HG03139 (cell line): ENCODE data around the gene ESRRG.

Source experiments
- ATAC-seq: cut with Tn5 transposase; IDR thresholded peaks from one replicate; pipeline ENCODE4 v1.9.1; 2021; ENCODE audit not compliant: unreplicated experiment

ESRRG gene

DNA sequence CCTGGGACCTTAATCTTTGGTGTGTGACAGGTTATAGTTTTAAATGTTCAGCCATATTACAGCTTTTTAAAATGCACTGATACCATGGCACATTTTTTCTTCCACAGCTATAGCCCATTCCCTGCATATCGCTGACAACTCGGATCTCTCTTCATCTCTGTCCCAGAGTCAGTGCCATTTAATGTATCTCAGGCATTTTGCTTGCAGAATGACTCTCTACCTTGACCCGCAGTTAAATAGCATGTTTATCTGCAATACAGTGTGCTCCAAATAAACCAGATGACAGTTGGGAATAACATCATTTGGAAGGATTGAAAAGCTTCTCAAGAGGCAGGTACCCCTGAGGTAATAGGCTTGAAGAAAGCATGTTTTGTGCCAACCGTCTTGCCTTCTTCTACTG is 200.2 kb downstream of the ESRRG start:
- no peak for ATAC-seq

DNA sequence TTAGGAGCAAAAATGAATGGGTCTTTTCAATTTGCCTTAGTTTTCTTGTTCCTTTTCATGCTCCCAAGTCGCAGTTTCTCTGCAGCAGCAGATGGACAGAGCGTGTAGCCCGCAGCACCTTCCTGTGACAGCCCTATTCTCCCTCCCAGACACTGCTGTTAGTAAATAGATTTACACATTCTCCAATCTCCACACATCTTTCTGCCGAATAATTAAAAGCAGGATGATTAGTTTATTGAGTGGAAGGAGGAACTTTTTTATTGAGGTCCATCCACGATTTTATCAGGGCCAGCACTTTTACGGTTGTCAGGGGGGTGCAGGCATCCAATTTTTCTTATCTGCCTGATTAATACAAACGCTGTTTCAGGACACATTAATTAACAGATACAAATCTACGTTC is 201.8 kb downstream of the ESRRG start:
- no peak for ATAC-seq

DNA sequence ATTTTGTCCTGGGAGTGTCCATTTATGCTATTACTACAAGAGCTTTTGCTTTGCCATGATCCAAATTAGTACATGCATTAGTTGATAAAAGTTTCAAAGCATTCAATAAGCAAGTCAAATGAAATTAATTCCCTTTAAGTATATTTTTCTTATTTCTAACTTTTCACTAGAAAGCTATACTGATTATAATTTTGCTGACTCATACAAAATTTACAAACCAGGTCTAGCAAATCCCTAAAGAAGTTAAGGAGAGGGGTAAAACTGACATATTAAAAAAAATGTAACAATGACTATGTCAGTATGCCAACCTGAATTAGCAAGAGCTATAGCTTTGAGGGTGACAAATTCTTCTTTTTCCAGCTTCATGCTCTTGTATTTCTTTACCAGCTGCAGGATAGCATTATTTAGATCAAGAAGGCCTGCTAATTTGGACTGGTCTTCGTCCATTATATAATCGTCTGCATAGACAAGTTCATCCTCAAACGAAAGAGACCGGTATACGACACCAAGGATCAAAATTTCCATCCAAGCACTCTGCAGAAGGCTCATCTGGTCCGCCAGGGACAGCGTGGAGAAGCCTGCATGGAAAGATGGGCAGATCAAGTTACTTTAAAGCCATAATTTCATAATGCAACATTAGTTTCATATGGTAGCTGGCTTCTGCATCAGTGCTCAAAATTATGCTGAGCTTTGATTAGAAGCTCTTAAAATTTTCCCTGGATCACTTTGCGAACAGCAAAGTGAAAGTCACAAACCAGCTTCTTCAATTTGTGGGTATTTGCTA is 204.2 kb downstream of the ESRRG start:
- no peak for ATAC-seq

DNA sequence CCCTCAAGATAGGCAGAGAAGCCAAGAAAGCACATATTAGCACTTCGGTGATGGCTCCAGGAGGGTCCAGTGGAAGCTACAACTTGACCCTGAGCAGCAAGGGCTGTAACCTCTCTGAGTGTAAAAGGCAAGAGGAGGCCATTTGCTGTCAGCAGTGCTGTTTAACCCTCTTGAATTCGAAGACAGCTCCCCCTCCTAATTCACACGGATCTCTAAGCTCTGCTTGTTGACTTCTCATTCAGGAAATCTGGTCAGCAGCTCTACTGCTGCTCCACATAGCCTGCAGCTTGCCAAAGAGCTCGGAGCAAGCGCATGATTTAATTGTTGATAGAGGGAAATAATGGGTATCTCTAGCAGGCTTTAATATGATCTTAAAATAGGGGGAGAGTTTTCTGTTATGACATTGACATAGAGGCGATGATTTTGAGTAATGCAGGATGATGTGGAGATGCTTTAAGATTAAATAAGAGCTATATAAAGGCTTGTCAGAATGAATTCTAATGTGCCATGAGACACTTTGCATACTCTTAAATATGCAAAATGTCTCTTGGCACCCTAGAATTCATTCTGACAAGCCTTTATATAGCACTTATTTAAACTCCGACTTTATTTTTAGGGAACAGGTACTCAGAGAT is 220.6 kb downstream of the ESRRG start:
- ATAC-seq, result no peak

- no peak for ATAC-seq
These were observed 222.8 kb downstream of the ESRRG start for GRCh38 chr1:216500273-216500967.

DNA sequence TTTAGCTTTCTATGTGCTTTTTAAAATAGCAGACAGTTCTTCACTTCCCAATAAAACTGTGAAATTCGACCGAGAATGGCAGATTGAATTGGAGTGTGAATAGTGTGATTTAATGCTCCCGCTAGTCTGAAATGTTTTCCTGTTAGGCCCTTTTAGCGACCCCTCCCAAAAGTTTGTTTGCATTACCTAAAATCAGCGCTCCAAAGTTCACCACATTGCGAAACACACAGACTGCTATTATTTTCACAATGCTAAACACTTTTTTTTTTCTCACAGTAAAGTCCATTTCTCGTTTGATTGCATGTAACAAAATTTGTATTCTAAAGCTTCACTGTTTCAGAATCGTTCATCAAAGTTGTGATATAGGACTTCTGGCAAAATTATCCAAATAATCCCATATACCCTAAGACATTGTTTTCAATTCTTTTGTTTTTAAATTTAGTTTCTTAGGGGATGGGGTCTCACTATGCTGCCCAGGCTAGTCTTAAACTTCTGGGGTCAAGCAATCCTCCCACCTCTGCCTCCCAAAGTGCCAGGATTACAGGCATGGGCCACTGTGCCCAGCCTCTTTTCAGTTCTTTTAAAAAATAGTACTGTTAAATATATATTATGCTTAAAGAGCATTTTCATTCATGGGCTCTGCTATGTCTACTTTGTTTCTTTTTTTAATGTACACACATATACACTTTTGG is 223.5 kb downstream of the ESRRG start:
- ATAC-seq, result no peak

- ATAC-seq, result no peak
These were observed 225.0 kb downstream of the ESRRG start for GRCh38 chr1:216498277-216498676.

DNA sequence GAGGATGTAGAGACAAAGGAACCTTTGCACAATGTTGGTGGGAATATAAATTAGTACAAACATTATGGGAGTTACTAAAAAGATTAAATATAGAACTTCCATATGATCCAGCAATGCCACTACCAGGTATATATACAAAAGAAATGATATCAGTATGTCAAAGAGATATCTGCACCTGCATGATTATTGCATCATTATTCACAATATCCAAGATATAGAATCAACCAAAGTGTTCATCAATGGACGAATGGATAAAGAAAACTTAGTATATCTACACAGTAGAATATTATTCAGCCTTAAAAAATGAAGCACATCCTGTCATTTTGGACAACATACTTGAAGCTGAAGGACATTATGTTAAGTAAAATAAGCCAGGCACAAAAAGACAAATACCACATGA is 238.2 kb downstream of the ESRRG start:
- no peak for ATAC-seq

GRCh38 chr1:216483672-216484401 is 239.4 kb downstream of the ESRRG start:
- ATAC-seq, result no peak

GRCh38 chr1:216482620-216483019 is 240.6 kb downstream of the ESRRG start:
- no peak for ATAC-seq

GRCh38 chr1:216478238-216478637 is 245.0 kb downstream of the ESRRG start:
- ATAC-seq, result no peak

DNA sequence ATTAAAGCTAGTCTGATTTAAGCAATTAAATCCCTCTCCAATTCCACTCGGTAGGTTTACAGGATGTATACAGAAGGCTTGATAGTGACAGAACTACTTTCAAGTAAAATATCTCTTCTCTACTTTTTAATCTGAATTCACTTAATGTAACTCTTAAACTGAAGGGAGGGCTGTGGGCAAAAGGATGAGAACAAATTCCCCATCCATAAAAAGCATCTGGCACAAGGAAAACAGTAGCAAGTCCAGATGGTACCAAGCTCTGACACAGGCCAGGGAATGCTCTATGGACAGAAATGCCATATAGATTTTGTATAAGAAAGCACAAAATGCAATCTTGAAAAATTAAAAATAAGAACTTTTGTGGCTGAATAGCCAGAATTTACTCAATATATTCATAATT is 246.9 kb downstream of the ESRRG start:
- no peak for ATAC-seq

GRCh38 chr1:216475659-216476276 is 247.5 kb downstream of the ESRRG start:
- ATAC-seq, result no peak

- no peak for ATAC-seq
These were observed 256.9 kb downstream of the ESRRG start for GRCh38 chr1:216466162-216466801.

DNA sequence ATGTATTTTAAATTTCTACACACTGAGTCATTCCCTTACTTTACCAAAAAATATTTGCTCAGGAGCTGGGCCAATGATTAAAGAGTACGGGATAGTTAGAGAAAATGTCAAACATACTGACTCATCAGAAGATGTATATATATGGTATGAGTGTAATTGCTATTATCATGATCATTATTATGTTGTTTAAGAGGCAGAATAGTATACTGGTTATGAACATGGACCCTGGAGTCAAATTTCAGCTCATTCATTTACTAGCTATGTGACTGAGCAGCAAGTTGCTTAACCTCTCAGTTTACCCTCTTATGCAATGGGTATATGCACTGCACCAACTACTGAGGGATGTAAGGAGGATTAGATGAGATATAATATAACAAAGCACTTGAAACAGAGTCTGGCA is 258.7 kb downstream of the ESRRG start:
- no peak for ATAC-seq

- ATAC-seq, result no peak
These were observed 261.0 kb downstream of the ESRRG start for GRCh38 chr1:216462066-216462775.

GRCh38 chr1:216461466-216461865 is 261.8 kb downstream of the ESRRG start:
- ATAC-seq, result no peak

GRCh38 chr1:216459651-216460207 is 263.5 kb downstream of the ESRRG start:
- no peak for ATAC-seq

DNA sequence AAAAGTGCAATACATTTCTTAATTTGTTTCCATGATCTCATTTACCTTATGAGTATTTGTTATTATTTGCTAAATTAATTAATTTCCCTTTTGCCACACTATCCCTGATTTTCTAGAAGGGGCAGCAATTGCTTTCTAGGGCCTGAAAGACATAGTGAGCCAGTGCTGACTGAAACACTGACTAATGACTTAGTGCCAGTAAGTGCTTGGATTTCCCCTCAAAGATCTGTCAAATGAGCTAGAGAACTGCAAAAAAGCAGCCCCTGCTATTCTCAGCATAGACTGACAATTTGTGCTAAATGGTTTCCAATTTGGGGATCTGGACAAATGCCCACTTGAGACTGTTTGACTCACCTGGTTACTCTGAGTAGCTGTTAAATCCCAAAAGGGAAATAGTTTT is 264.4 kb downstream of the ESRRG start:
- no peak for ATAC-seq
